Liver (tissue), 9 donors: ENCODE measurements around the gene GON4L. TPM values are rescaled to one million over a fixed set of nuclear protein-coding genes. Genes with fewer than 3 reads are reported as not detected.

ENCODE experiments used
- DNase-seq: peaks from one replicate; pipeline ENCODE4 v3.0.0-alpha.2; 2017; ENCODE audit warnings: low spot score
- H3K27ac ChIP-seq, 2 donors: one replicate each; pipeline ENCODE4 v1.7.0; 2013; ENCODE audit warnings: inconsistent platforms in 2 of 2, low read length in 2 of 2, control low read depth in 1 of 2, low read depth in 1 of 2, mild to moderate bottlenecking in 1 of 2
- H3K27me3 ChIP-seq, 4 donors: one replicate each; pipeline versions ENCODE4 v1.6.1 to v1.7.0; 2013; ENCODE audit warnings: low read length in 3 of 4, inconsistent platforms in 1 of 4, mild to moderate bottlenecking in 1 of 4, moderate library complexity in 1 of 4; ENCODE audit not compliant: control insufficient read depth in 4 of 4, insufficient read depth in 4 of 4
- H3K36me3 ChIP-seq, 4 donors: one replicate each; pipeline versions ENCODE4 v1.6.1 to v1.7.0; 2013; ENCODE audit warnings: low read length in 3 of 4, mild to moderate bottlenecking in 3 of 4, low read depth in 1 of 4, moderate library complexity in 1 of 4; ENCODE audit not compliant: control insufficient read depth in 4 of 4, insufficient read depth in 3 of 4
- H3K4me1 ChIP-seq, 4 donors: one replicate each; pipeline versions ENCODE4 v1.6.1 to v1.7.0; 2013; ENCODE audit warnings: low read length in 3 of 4, mild to moderate bottlenecking in 3 of 4, moderate library complexity in 1 of 4; ENCODE audit not compliant: control insufficient read depth in 4 of 4, insufficient read depth in 4 of 4
- H3K4me3 ChIP-seq, 3 donors: one replicate each; pipeline versions ENCODE4 v1.6.1 to v1.7.0; 2013; ENCODE audit warnings: low read length in 3 of 3, control low read depth in 1 of 3, low read depth in 1 of 3, mild to moderate bottlenecking in 1 of 3
- H3K9ac ChIP-seq, 2 donors: one replicate each; pipeline ENCODE4 v1.7.0; 2013; ENCODE audit warnings: low read length in 2 of 2, mild to moderate bottlenecking in 2 of 2, moderate library complexity in 2 of 2, control low read depth in 1 of 2, low read depth in 1 of 2
- H3K9me3 ChIP-seq, 4 donors: one replicate each; pipeline versions ENCODE4 v1.6.1 to v1.7.0; 2013; ENCODE audit warnings: low read length in 3 of 4; ENCODE audit not compliant: control insufficient read depth in 4 of 4
- EGR1 ChIP-seq, 2 donors: IDR thresholded peaks; 2 replicates each; pipeline ENCODE4 v1.6.1; 2016 to 2018; ENCODE audit warnings: antibody characterized with exemption in 2 of 2, low read depth in 2 of 2
- FOXA1 ChIP-seq: IDR thresholded peaks from 2 replicates; pipeline ENCODE4 v1.6.1; 2016; ENCODE audit warnings: antibody characterized with exemption
- FOXA2 ChIP-seq: IDR thresholded peaks from 2 replicates; pipeline ENCODE4 v1.6.1; 2016; ENCODE audit warnings: antibody characterized with exemption
- GABPA ChIP-seq, 2 donors: IDR thresholded peaks in 1 of 2; conservative IDR thresholded peaks in 1 of 2; 2 replicates each; pipeline ENCODE4 v1.6.1; 2016; ENCODE audit warnings: antibody characterized with exemption in 2 of 2, mild to moderate bottlenecking in 1 of 2, moderate library complexity in 1 of 2
- HNF4G ChIP-seq: IDR thresholded peaks from 2 replicates; pipeline ENCODE4 v1.6.1; 2016; ENCODE audit warnings: antibody characterized with exemption
- JUND ChIP-seq, 2 donors: IDR thresholded peaks; 2 replicates each; pipeline ENCODE4 v1.6.1; 2016; ENCODE audit warnings: antibody characterized with exemption in 2 of 2
- MAX ChIP-seq: IDR thresholded peaks from 2 replicates; pipeline ENCODE4 v1.6.1; 2016; ENCODE audit warnings: antibody characterized with exemption
- NR2F2 ChIP-seq: IDR thresholded peaks from 2 replicates; pipeline ENCODE4 v1.6.1; 2016; ENCODE audit warnings: antibody characterized with exemption
- RAD21 ChIP-seq, 2 donors: IDR thresholded peaks; 2 replicates each; pipeline ENCODE4 v1.6.1; 2016; ENCODE audit warnings: antibody characterized with exemption in 2 of 2, mild to moderate bottlenecking in 2 of 2
- RXRA ChIP-seq, 2 donors: IDR thresholded peaks; 2 replicates each; pipeline ENCODE4 v1.6.1; 2017 to 2018; ENCODE audit warnings: antibody characterized with exemption in 2 of 2, mild to moderate bottlenecking in 1 of 2
- SP1 ChIP-seq: IDR thresholded peaks from 2 replicates; pipeline ENCODE4 v1.6.1; 2018; ENCODE audit warnings: antibody characterized with exemption, mild to moderate bottlenecking
- YY1 ChIP-seq: IDR thresholded peaks from 2 replicates; pipeline ENCODE4 v1.6.1; 2016; ENCODE audit warnings: antibody characterized with exemption, mild to moderate bottlenecking
- ZBTB33 ChIP-seq: IDR thresholded peaks from 2 replicates; pipeline ENCODE4 v1.6.1; 2016; ENCODE audit warnings: antibody characterized with exemption
- WGBS: extraction: QIAGEN DNeasy Blood & Tissue Kit; methylation state at CpG from one replicate; pipeline ENCODE4 v1.1.7; 2013; 5-methylcytosine and 5-hydroxymethylcytosine counted together
- polyA plus RNA-seq, 2 donors: library from polyadenylated mRNA; stranded (reverse) in 1 of 2; unstranded in 1 of 2; fragments of 200-250 nt in 1 of 2; fragments of >200 nt in 1 of 2; fragmentation: Nextera tagmentation in 1 of 2; extraction: Ambion mirVana in 1 of 2; gene quantifications; one replicate each; pipeline versions ENCODE4 v1.2.1 to v1.2.3, GENCODE V29; 2013 to 2015
- total RNA-seq, 2 donors: library from RNA; depleted of rRNA; stranded (reverse); fragments of >200 nt; gene quantifications; one replicate each; pipeline ENCODE4 v1.2.3, GENCODE V29; 2014
- TF ChIP-seq, protein P1 (sequence below): fragments of 150-350 bp; IDR thresholded peaks from 2 replicates; pipeline ENCODE4 v1.5.1; 2017; ENCODE audit warnings: improper control_type of control experiment, low read depth, low read length; ENCODE audit not compliant: missing input control
- donor health status: healthy.
- donor health status: healthy.
- donor health status: healthy.
- donor health status: healthy.
- donor health status: healthy.

Gene GON4L
- total and polyA plus RNA-seq, 4 donors: 5.7 to 26.2 (median 15.7) TPM

DNA sequence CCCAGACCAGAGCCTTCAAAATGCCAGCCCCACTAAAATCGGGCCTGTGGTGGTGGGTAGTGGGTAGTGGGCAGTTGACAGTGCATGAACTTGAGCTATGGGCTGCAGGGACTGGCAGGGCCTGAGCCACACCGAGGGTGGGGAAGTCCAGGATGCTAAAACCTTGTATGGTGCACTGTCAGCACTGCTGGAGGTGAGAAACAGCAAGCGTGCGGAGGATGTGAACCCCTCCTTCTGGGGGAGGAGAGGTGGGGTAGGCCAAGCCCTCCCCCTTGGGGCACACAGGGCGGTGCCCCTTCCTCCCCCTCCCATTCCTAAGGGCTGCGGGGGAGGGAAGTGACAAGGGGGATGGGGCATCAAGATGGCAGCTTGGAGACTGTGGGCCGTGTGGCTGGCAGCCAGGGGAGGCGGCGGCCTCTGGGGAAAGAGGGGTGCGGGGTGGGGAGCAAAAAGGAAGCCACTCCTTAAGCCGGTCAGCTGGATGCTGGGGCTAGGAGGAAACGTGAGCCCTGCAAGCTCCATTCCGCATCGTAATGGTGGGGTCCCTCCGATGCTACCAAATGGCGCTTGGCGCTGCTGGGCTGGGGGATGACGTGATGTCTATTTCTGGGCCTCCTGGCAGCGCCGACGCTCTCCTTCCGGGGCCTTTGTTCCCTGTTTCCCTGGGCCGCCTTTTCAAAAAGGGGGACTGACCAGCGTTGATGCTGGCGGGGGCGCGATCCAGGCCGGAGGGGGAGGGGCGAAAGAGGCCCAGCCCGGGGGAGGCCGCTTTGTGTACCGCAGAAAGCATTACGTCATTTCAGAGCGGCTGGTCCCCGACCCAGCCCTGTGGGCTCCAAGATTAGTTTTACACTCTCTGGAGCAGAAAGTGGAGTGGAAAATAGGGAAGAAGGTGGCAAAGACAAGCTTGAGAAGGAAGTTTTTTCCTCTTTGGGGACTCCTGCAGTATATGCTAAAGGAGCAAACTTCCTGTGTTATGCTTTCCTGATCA, 3.2 kb upstream of the GON4L start:
- 8% methylated on average over 35 of the region's 35 CpGs for WGBS
- H3K4me1 ChIP-seq: peaks cover 5 to 23% (median 16%) of the 10 kb centered on the region in 4 donors
- H3K9ac ChIP-seq: peak overlapping the region in 1 of 2 donors; percentile 28
- peak; percentile 40 for DNase-seq
- H3K27ac ChIP-seq: peak overlapping the region; percentile 96 to 98
- TF ChIP-seq YY1 (peak; percentile 32), JUND (IDR thresholded peaks at IDR 0.05) (peak in 1 of 2 donors; percentile 13), SP1 (no peak)
- no peaks in the 10 kb centered on the region for H3K27me3 ChIP-seq
- H3K4me3 ChIP-seq: peak overlapping the region in 1 of 3 donors; percentile 5
- H3K36me3 ChIP-seq: no peaks in the 10 kb centered on the region
- no peaks in the 10 kb centered on the region for H3K9me3 ChIP-seq

- Histone ChIP-seq H3K27me3 (no peaks in the 10 kb centered on the region), H3K36me3 (peaks cover 0 to 3% (median 2%) of the 10 kb centered on the region in 4 donors), H3K9me3 (no peaks in the 10 kb centered on the region), H3K9ac (peak within 1 kb of the TSS; percentile 78 to 99), H3K27ac (peak within 1 kb of the TSS; percentile 96 to 98), H3K4me1 (peaks cover 5 to 23% (median 16%) of the 10 kb centered on the region in 4 donors), H3K4me3 (peak within 1 kb of the TSS; percentile 50 to 84 (median 63))
- TF ChIP-seq FOXA1 (no peak), YY1 (peak; percentile 68), MAX (no peak), EGR1 (IDR thresholded peaks at IDR 0.05; ENCODE audit: low read depth in 2 of 2) (peak in 1 of 2 donors; percentile 51), FOXA2 (no peak), RXRA (IDR thresholded peaks at IDR 0.05) (no peak), RAD21 (IDR thresholded peaks at IDR 0.05) (peak; percentile 25 to 31), SP1 (peak; percentile 69), NR2F2 (no peak), ZBTB33 (no peak), GABPA (IDR thresholded peaks at IDR 0.05 in 1 of 2, conservative IDR thresholded peaks at IDR 0.05 in 1 of 2) (peak; percentile 65 to 91), HNF4G (peak; percentile 43)
- TF ChIP-seq, protein P1, sequence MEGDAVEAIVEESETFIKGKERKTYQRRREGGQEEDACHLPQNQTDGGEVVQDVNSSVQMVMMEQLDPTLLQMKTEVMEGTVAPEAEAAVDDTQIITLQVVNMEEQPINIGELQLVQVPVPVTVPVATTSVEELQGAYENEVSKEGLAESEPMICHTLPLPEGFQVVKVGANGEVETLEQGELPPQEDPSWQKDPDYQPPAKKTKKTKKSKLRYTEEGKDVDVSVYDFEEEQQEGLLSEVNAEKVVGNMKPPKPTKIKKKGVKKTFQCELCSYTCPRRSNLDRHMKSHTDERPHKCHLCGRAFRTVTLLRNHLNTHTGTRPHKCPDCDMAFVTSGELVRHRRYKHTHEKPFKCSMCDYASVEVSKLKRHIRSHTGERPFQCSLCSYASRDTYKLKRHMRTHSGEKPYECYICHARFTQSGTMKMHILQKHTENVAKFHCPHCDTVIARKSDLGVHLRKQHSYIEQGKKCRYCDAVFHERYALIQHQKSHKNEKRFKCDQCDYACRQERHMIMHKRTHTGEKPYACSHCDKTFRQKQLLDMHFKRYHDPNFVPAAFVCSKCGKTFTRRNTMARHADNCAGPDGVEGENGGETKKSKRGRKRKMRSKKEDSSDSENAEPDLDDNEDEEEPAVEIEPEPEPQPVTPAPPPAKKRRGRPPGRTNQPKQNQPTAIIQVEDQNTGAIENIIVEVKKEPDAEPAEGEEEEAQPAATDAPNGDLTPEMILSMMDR: peak; percentile 6
- WGBS: 3% methylated on average over 33 of the region's 33 CpGs
- peak; percentile 93 for DNase-seq
These were observed 2.3 kb upstream of the GON4L start, which contains the start of gene SYT11 for GRCh38 chr1:155859234-155859829. TSS of gene SYT11 (plus strand) at chr1:155859567. CDS start at chr1:155859762, 195 bp downstream.
